Subcutaneous abdominal adipose tissue (tissue), 5 donors: ENCODE results near the gene BACE2.

Experiments
- H3K27ac ChIP-seq: one replicate; pipeline ENCODE4 v1.7.0; 2013; ENCODE audit warnings: low read depth, mild to moderate bottlenecking, inconsistent platforms, low read length, moderate library complexity
- H3K27me3 ChIP-seq, 5 donors: one replicate each; pipeline ENCODE4 v1.7.0; 2013; ENCODE audit warnings: low read length in 5 of 5, inconsistent platforms in 1 of 5; ENCODE audit not compliant: control insufficient read depth in 5 of 5, insufficient read depth in 4 of 5
- H3K36me3 ChIP-seq, 5 donors: one replicate each; pipeline ENCODE4 v1.7.0; 2013; ENCODE audit warnings: low read length in 5 of 5; ENCODE audit not compliant: control insufficient read depth in 5 of 5, insufficient read depth in 5 of 5
- H3K4me1 ChIP-seq, 5 donors: one replicate each; pipeline ENCODE4 v1.7.0; 2013; ENCODE audit warnings: low read length in 5 of 5, mild to moderate bottlenecking in 3 of 5, moderate library complexity in 1 of 5; ENCODE audit not compliant: control insufficient read depth in 5 of 5, insufficient read depth in 5 of 5
- H3K4me3 ChIP-seq, 5 donors: one replicate each; pipeline ENCODE4 v1.7.0; 2013; ENCODE audit warnings: low read length in 5 of 5, low read depth in 1 of 5
- H3K9ac ChIP-seq, 5 donors: one replicate each; pipeline ENCODE4 v1.7.0; 2013; ENCODE audit warnings: low read length in 5 of 5, mild to moderate bottlenecking in 4 of 5, moderate library complexity in 3 of 5
- H3K9me3 ChIP-seq, 5 donors: one replicate each; pipeline ENCODE4 v1.7.0; 2013; ENCODE audit warnings: low read length in 5 of 5; ENCODE audit not compliant: control insufficient read depth in 5 of 5
- donor health status: healthy.
- donor health status: healthy.
- donor health status: healthy.
- donor health status: healthy.
- donor health status: healthy.

The BACE2 gene

GRCh38 chr21:41204736-41205135 is 36.8 kb downstream of the BACE2 start:
- Histone ChIP-seq H3K9ac (no peak overlapping the region), H3K36me3 (peaks cover 0 to 10% (median 0%) of the 10 kb centered on the region in 5 donors), H3K4me3 (no peak overlapping the region), H3K27ac (no peak overlapping the region), H3K27me3 (no peaks in the 10 kb centered on the region), H3K4me1 (peaks cover 5 to 19% (median 7%) of the 10 kb centered on the region in 5 donors), H3K9me3 (no peaks in the 10 kb centered on the region)

- Histone ChIP-seq H3K4me3 (peak overlapping the region; percentile 10 to 48 (median 25)), H3K4me1 (peaks cover 5 to 19% (median 9%) of the 10 kb centered on the region in 5 donors), H3K27ac (no peak overlapping the region), H3K27me3 (no peaks in the 10 kb centered on the region), H3K36me3 (peaks cover 0 to 10% (median 7%) of the 10 kb centered on the region in 5 donors), H3K9ac (no peak overlapping the region), H3K9me3 (peaks cover 0 to 3% (median 0%) of the 10 kb centered on the region in 5 donors)
Observed at GRCh38 chr21:41207401-41208375, 39.7 kb downstream of the BACE2 start.

- Histone ChIP-seq H3K27me3 (no peaks in the 10 kb centered on the region), H3K4me3 (no peak overlapping the region), H3K4me1 (peaks cover 5 to 19% (median 10%) of the 10 kb centered on the region in 5 donors), H3K36me3 (peaks cover 0 to 10% (median 7%) of the 10 kb centered on the region in 5 donors), H3K9me3 (peaks cover 0 to 3% (median 0%) of the 10 kb centered on the region in 5 donors), H3K27ac (no peak overlapping the region), H3K9ac (no peak overlapping the region)
Observed at GRCh38 chr21:41208376-41208763, 40.4 kb downstream of the BACE2 start.

- Histone ChIP-seq H3K9me3 (peaks cover 0 to 3% (median 0%) of the 10 kb centered on the region in 5 donors), H3K27me3 (no peaks in the 10 kb centered on the region), H3K4me1 (peaks cover 5 to 19% (median 10%) of the 10 kb centered on the region in 5 donors), H3K4me3 (no peak overlapping the region), H3K27ac (no peak overlapping the region), H3K9ac (no peak overlapping the region), H3K36me3 (peaks cover 0 to 10% (median 7%) of the 10 kb centered on the region in 5 donors)
Observed at GRCh38 chr21:41209016-41209619, 41.2 kb downstream of the BACE2 start.

GRCh38 chr21:41210426-41211059 is 42.6 kb downstream of the BACE2 start:
- H3K9ac ChIP-seq = no peak overlapping the region
- H3K9me3 ChIP-seq = peaks cover 0 to 3% (median 0%) of the 10 kb centered on the region in 5 donors
- no peak overlapping the region for H3K4me3 ChIP-seq
- no peak overlapping the region for H3K27ac ChIP-seq
- H3K27me3 ChIP-seq = no peaks in the 10 kb centered on the region
- peaks cover 0 to 10% (median 7%) of the 10 kb centered on the region in 5 donors for H3K36me3 ChIP-seq
- peaks cover 5 to 22% (median 12%) of the 10 kb centered on the region in 5 donors for H3K4me1 ChIP-seq

- Histone ChIP-seq H3K9ac (no peak overlapping the region), H3K4me3 (no peak overlapping the region), H3K27me3 (no peaks in the 10 kb centered on the region), H3K4me1 (peaks cover 5 to 22% (median 12%) of the 10 kb centered on the region in 5 donors), H3K36me3 (peaks cover 0 to 10% (median 7%) of the 10 kb centered on the region in 5 donors), H3K27ac (no peak overlapping the region), H3K9me3 (peaks cover 0 to 3% (median 0%) of the 10 kb centered on the region in 5 donors)
Observed at GRCh38 chr21:41211060-41211805, 43.3 kb downstream of the BACE2 start.

GRCh38 chr21:41213021-41213420 is 45.1 kb downstream of the BACE2 start:
- peaks cover 0 to 7% (median 5%) of the 10 kb centered on the region in 5 donors for H3K36me3 ChIP-seq
- no peak overlapping the region for H3K27ac ChIP-seq
- no peak overlapping the region for H3K9ac ChIP-seq
- no peak overlapping the region for H3K4me3 ChIP-seq
- no peaks in the 10 kb centered on the region for H3K27me3 ChIP-seq
- peaks cover 0 to 18% (median 6%) of the 10 kb centered on the region in 5 donors for H3K4me1 ChIP-seq
- peaks cover 0 to 3% (median 0%) of the 10 kb centered on the region in 5 donors for H3K9me3 ChIP-seq

- H3K9ac ChIP-seq = no peak overlapping the region
- no peaks in the 10 kb centered on the region for H3K27me3 ChIP-seq
- H3K4me1 ChIP-seq = peaks cover 0 to 9% (median 3%) of the 10 kb centered on the region in 5 donors
- no peak overlapping the region for H3K4me3 ChIP-seq
- H3K36me3 ChIP-seq = no peaks in the 10 kb centered on the region
- H3K27ac ChIP-seq = no peak overlapping the region
- peaks cover 0 to 3% (median 0%) of the 10 kb centered on the region in 5 donors for H3K9me3 ChIP-seq
Observed at GRCh38 chr21:41215856-41216408, 48.0 kb downstream of the BACE2 start.

GRCh38 chr21:41216486-41216885 is 48.5 kb downstream of the BACE2 start:
- no peaks in the 10 kb centered on the region for H3K27me3 ChIP-seq
- no peak overlapping the region for H3K9ac ChIP-seq
- H3K4me3 ChIP-seq = no peak overlapping the region
- no peak overlapping the region for H3K27ac ChIP-seq
- peaks cover 0 to 3% (median 0%) of the 10 kb centered on the region in 5 donors for H3K9me3 ChIP-seq
- peaks cover 0 to 9% (median 3%) of the 10 kb centered on the region in 5 donors for H3K4me1 ChIP-seq
- no peaks in the 10 kb centered on the region for H3K36me3 ChIP-seq
